ENCODE data around the gene SAMHD1.
A peak's percentile ranks its signal among the peaks of the same experiment; 100 is the strongest.

GRCh38 chr20:36919715-36920333, 31.7 kb downstream of the SAMHD1 start:
- peak; percentile 67 to 91 (median 80) for TF ChIP-seq CTCF (IDR thresholded peaks at IDR 0.05)
- TF ChIP-seq POLR2A (IDR thresholded peaks at IDR 0.05) = no peak
- TF ChIP-seq EP300 (IDR thresholded peaks at IDR 0.05) = no peak
- TF ChIP-seq POLR2AphosphoS5 (IDR thresholded peaks at IDR 0.05) = no peak
